Activated CD4-positive, CD25-positive, alpha-beta regulatory T cell treated with anti-CD3 and anti-CD28 coated beads, Interleukin-2, amount 50 U/mL, for 24 hours (primary cell): Measurements from ENCODE around the gene AHI1.
"Not testable (repeated sequence)": the region's sequence is repeated elsewhere in the genome, so short reads cannot be mapped to it uniquely, and the experiment has no call there.

Source experiments
- ATAC-seq, 2 donors: fragments of 150-1000 bp; cut with Tn5 transposase; one replicate each; pipeline ENCODE4 v1.10.0; 2021; ENCODE audit warnings: mild to moderate bottlenecking in 1 of 2, moderate library complexity in 1 of 2

AHI1 gene

GRCh38 chr6:135505648-135506047, 8.1 kb upstream of the AHI1 start:
- ATAC-seq, result no peak

DNA sequence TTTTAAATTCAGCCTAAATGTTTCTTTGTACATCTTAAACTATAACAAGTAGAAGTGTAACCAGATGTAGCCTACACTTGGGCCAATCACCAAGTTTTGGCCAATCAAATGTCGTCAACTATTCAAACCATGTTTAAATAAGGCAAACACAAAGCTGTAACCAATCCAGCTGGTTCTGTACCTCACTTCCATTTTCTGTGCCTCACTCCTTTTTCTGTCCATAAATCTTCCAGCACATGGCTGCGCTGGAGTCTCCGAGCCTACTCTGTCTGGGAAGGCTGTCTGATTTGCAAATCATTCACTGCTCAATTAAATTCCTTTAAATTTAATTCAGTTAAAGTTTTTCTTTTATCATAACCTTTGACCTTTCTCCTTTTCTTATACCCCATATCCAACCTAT, 7.7 kb upstream of the AHI1 start:
- ATAC-seq, result no peak

DNA sequence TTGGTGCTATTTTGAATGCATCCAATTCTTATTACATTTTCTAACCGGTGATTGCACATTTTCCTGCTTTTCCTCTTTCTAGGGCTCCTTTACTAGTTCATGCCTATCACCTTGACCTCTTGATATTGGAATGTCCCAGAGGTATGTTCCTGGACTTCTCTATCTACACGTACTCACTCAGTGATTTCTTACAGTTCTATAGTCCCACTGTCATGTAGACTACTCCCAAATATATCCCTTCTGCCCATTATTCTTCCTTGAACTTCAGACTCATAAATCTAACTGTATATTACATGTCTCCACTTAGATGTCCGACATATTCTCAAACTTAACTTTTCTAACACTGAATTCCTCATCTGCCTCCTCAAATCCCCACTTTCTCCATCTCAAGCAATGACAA, 7.2 kb upstream of the AHI1 start:
- ATAC-seq, result no peak

GRCh38 chr6:135503703-135504475, 6.3 kb upstream of the AHI1 start:
- no peak for ATAC-seq

- ATAC-seq, result no peak
Observed at GRCh38 chr6:135499441-135500340, 2.2 kb upstream of the AHI1 start.

DNA sequence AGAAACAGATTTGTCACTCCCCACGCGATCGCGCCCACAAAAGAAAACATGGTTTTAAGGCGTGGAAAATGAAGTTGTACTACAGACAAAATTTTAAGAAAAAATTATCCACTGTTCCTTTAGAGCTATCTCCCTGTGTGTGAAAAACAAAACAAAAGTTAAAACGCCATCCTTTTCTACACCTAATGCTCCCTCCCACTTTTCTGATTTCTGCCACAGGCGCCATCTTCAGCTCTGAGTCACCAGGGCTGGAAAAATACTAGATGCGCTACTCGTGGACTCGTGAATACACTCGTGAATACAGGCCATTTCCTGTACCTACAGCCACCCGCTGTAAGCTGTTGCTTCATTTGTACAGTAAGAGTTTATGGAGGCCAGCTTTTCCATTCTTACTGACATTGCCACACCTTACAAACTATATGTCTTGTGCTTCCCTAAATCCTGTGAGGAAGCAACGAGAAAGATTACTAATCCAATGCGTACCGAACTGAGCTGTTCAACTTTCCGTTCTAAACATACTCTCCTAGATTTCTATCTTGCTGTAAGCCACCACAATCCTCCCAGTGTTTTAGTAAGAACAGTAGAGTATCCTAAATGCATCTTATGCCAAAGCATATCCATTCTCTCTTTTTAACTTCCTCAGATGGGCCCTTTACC, 773 bp upstream of the AHI1 start:
- ATAC-seq, result peak; percentile 66 to 67

- ATAC-seq, result no peak
Observed at GRCh38 chr6:135496800-135497411, 634 bp downstream of the AHI1 start.

- no peak for ATAC-seq
Observed at GRCh38 chr6:135493218-135493961, 4.2 kb downstream of the AHI1 start.

- ATAC-seq, result no peak
Observed at GRCh38 chr6:135490381-135490780, 7.2 kb downstream of the AHI1 start.

DNA sequence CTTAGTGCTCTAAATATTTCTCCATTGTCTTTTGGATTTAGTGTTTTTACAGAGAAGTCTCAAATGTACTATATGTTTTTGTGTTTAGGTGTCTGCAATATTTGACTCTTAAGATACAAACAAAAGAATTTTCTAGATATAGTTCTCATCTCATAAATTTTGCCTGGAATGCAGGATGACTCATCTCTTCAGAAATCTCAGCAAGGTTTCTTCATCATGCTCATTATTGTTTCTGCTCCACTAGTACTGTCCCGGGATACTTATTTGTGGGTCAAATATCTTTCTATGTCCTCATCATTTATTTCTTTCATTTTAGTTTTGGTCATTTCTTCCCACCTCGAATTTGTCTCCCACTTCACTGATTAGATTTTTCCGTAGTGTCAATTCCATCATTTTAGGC, 9.5 kb downstream of the AHI1 start:
- no peak for ATAC-seq

DNA sequence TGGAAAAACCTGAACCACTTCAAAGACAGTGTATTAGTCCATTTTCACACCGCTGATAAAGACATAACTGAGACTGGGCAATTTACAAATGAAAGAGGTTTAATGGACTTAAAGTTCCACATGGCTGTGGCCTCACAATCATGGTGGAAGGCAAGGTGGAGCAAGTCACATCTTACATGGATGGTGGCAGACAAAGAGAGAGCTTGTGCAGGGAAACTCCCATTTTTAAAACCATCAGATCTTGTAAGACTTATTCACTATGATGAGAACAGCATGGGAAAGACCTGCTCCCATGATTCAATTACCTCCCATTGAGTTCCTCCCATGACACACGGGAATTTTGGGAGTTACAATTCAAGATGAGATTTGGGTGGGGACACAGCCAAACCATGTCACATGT, 13.6 kb downstream of the AHI1 start:
- not testable (repeated sequence) for ATAC-seq

DNA sequence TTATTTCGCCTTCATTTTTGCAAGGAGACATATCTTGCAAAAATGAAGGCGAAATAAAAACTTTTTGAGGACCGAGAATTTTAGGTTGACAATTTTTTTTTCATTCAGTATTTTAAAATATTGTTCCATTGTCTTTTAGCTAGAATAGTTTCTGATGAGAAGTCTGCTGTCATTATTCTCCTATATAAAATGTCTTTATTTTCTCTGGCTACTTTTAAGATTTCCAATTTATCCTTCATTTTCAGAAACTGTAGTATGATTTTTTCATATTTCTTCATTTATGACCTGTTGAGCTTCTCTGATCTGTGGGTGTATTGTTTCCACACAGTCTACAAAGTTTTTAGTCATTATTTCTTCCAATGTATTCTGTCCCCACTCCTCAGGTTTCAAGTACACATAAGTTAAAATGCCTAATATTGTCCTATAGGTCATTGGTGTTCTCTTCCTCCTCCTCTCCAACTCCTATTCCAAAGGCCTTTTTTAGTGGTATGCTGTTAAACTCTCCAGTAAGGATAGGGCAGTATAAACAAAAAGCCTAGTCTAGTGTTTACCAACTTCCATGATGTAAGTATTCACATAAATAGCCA, 15.7 kb downstream of the AHI1 start:
- no peak for ATAC-seq

DNA sequence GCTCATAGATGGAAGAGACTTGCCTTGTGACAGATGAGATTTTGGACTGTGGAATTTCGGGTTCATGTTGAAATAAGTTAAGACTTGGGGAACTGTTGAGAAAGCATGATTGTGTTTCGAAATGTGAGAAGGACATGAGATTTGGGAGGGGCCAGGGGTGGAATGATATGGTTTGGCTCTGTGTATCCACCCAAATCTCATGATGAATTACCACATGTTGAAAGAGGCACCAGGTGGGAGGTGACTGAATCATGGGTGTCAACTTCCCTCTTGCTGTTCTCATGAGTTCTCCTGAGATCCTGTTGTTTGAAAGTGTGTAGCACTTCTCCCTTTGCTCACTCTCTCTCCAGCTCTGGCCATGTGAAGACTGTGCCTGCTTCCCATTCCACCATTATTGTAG, 17.9 kb downstream of the AHI1 start:
- ATAC-seq, result no peak

DNA sequence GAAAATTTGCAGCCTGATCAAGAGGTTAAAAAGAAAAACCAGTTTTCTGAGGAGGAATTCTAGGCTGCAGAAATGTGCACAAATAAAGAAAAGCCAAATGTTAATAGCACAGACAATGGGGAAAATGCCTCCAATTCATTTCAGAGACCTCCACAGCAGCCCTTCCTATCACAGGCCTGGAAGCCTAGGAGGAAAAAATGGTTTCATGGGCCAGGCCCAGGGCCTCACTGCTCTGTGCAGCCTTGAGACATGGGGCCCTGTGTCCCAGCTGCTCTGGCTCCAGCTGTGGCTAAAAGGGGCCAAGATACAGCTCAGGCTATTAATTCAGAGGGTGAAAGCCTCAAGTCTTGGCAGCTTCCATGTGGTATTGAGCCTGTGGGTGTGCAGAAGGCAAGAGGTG, 18.9 kb downstream of the AHI1 start:
- no peak for ATAC-seq

- ATAC-seq, result no peak
Observed at GRCh38 chr6:135475292-135475886, 22.2 kb downstream of the AHI1 start.

GRCh38 chr6:135474362-135474761, 23.2 kb downstream of the AHI1 start:
- ATAC-seq, result peak in 1 of 2 donors; percentile 48

GRCh38 chr6:135465903-135466302, 31.6 kb downstream of the AHI1 start:
- ATAC-seq, result no peak

DNA sequence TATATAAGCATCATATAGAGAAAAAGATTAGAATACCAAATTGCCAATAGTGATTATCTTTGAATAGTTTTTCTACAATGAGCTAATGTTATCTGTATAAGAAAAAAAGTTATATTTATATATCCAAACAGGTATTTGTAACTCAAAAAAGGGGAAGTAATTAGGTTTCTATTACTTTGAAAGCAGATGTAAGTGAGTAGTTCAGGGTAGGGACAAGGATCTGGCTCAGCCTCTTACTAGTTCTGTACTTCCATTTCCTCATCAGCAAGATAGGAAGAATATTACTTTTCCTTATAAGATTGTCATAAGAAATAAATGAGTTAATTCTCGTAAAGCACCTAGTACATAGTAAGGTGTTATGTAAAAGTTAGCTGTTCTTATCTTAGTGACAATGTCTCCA, 32.2 kb downstream of the AHI1 start:
- ATAC-seq, result no peak

DNA sequence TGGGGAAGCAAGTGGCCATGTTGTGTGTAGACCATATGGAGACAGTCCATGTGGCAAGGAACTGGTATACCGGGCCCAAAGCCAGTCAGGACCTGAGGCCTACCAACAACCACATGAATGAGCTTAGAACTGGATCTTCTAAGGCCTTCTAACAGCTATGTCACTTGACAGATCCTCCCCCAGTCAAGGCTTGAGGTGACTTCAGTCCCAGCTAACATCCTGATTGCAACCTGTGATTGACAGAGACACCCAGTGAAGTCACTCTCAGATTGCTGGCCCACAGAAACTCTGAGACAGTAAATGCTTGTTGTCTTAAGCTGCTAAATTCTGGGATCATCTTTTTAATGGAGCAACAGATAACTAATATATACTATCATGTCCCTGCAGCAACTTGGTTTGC, 32.9 kb downstream of the AHI1 start:
- ATAC-seq, result no peak

DNA sequence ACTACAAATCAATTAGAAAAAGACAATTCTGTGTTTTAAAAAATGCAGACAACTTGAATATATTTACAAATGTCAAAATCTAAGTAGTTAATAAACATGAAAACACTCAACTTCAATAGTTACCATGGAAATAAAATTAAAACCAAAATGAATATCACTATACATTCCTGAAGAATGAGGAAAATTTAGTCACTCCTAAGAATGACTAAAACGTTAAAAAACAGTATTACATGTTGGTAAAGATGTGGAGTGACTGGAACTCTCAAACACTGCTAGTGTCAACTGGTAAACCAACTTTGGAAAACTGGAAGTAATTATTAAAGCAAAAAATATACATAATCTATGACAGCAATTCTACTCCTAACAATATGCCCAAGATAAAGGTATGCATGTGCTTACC, 36.3 kb downstream of the AHI1 start:
- no peak for ATAC-seq

DNA sequence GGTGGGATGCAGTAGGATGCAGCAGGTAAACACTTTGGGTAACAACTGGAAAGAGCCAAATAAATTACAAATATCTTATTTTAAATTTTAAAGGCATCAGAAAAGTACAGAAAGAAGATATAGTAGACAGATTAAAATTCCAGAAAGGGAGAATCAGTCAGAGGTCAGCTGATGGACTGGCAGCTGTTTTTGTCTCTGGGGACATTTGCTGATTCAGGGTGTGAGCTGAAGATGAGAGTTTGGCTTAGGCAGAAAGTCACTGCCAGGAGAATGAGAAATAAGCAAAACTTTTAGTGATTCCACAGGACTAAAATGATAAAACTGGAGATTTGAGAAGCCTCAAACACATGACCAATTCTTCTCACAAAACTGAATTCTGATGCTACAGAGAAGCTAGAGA, 39.5 kb downstream of the AHI1 start:
- no peak for ATAC-seq
